Measurements from ENCODE around the gene HOXA13.

Gene HOXA13

GRCh38 chr7:27180431-27181420 lies 19.2 kb downstream of the HOXA13 start:
- no peak for DNase-seq

- no peak for DNase-seq
Observed at GRCh38 chr7:27179503-27180430, 20.1 kb downstream of the HOXA13 start.

GRCh38 chr7:27179030-27179429 lies 20.9 kb downstream of the HOXA13 start:
- DNase-seq = no peak

- DNase-seq = no peak
Observed at GRCh38 chr7:27178366-27178765, 21.5 kb downstream of the HOXA13 start.

- no peak for DNase-seq
Observed at GRCh38 chr7:27177795-27178320, 22.0 kb downstream of the HOXA13 start.

- no peak for DNase-seq
Observed at GRCh38 chr7:27176962-27177794, 22.7 kb downstream of the HOXA13 start.

- no peak for DNase-seq
Observed at GRCh38 chr7:27176524-27176845, 23.4 kb downstream of the HOXA13 start.

GRCh38 chr7:27175626-27176523 lies 24.0 kb downstream of the HOXA13 start:
- no peak for DNase-seq

- DNase-seq = no peak
Observed at GRCh38 chr7:27174874-27175625, 24.8 kb downstream of the HOXA13 start.

- no peak for DNase-seq
Observed at GRCh38 chr7:27173956-27174873, 25.7 kb downstream of the HOXA13 start, which contains the start of gene HOXA10. HOXA10 (minus strand) TSS chr7:27174320; CDS start chr7:27174306, 14 bp downstream.

- no peak for DNase-seq
Observed at GRCh38 chr7:27173511-27173955, 26.4 kb downstream of the HOXA13 start.

- DNase-seq = no peak
Observed at GRCh38 chr7:27172823-27173510, 26.9 kb downstream of the HOXA13 start.

GRCh38 chr7:27172315-27172774 lies 27.5 kb downstream of the HOXA13 start:
- no peak for DNase-seq

- no peak for DNase-seq
Observed at GRCh38 chr7:27171637-27172314, 28.1 kb downstream of the HOXA13 start.

GRCh38 chr7:27171325-27171636 lies 28.6 kb downstream of the HOXA13 start:
- DNase-seq = no peak

- no peak for DNase-seq
Observed at GRCh38 chr7:27170426-27171324, 29.2 kb downstream of the HOXA13 start.

Data from DMS 273 treated with DMSO at 0.1 percent for 48 hours (cell line).